Transverse colon (tissue), 3 donors: ENCODE measurements around the gene VIP.

Experiments
- CTCF ChIP-seq, 5 experiments: fragments of 200-600 bp in 3 of 5; fragments of 450-650 bp in 2 of 5; sonication (generic) in 3 of 5; IDR thresholded peaks; 1 replicate in 2 of 5; 2 replicates in 3 of 5; pipeline ENCODE4 v1.5.1; 2016 to 2017; ENCODE audit warnings: antibody characterized with exemption in 5 of 5, inconsistent platforms in 3 of 5, mild to moderate bottlenecking in 2 of 5, moderate library complexity in 1 of 5
- EP300 ChIP-seq: sonication (generic); formaldehyde crosslinking; IDR thresholded peaks from one replicate; pipeline ENCODE4 v1.6.1; 2017; ENCODE audit warnings: antibody characterized with exemption, low read depth
- POLR2A ChIP-seq: fragments of 450-650 bp; IDR thresholded peaks from one replicate; pipeline ENCODE4 v1.6.1; 2016; ENCODE audit warnings: antibody characterized with exemption, mild to moderate bottlenecking, moderate library complexity

- no peak for TF ChIP-seq CTCF (IDR thresholded peaks at IDR 0.05)
- no peak for TF ChIP-seq POLR2A
- TF ChIP-seq EP300, result no peak
Observed at GRCh38 chr6:152705327-152705726, 45.3 kb upstream of the VIP start.
